DOHH2 (cell line): Measurements from ENCODE around the gene ANTXR2.

Source experiments
- EZH2phosphoT487 ChIP-seq: fragments of 200-600 bp; sonication (generic); IDR thresholded peaks from 2 replicates; pipeline ENCODE4 v1.6.1; 2017; ENCODE audit warnings: borderline replicate concordance, mild to moderate bottlenecking, antibody characterized with exemption, low read length, moderate library complexity, mixed read lengths
- TF ChIP-seq, protein P1 (sequence below): fragments of 200-600 bp; sonication (generic); IDR thresholded peaks from one replicate; pipeline ENCODE4 v1.5.1; 2014; ENCODE audit warnings: antibody characterized with exemption, mild to moderate bottlenecking, low read depth, low read length; ENCODE audit not compliant: poor library complexity, severe bottlenecking

DNA sequence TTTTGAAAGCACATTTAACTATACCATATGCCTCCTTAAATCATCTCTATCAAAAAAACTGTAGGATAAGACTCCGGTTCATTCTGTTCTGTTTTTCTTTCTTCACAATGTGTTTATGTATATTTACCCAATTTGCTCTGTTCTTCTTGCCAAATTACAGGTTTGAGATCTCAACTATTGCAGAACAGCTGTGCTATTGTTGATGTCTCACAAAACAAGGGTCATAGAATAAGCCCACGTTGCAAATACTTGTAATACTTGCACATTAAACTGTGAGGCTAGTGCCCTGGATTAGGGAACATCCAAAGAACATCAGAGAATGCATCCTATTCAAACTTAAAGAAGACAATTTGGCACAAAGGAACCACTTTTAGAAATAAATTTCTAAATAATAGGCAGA is 45.4 kb downstream of the ANTXR2 start:
- TF ChIP-seq, protein P1, sequence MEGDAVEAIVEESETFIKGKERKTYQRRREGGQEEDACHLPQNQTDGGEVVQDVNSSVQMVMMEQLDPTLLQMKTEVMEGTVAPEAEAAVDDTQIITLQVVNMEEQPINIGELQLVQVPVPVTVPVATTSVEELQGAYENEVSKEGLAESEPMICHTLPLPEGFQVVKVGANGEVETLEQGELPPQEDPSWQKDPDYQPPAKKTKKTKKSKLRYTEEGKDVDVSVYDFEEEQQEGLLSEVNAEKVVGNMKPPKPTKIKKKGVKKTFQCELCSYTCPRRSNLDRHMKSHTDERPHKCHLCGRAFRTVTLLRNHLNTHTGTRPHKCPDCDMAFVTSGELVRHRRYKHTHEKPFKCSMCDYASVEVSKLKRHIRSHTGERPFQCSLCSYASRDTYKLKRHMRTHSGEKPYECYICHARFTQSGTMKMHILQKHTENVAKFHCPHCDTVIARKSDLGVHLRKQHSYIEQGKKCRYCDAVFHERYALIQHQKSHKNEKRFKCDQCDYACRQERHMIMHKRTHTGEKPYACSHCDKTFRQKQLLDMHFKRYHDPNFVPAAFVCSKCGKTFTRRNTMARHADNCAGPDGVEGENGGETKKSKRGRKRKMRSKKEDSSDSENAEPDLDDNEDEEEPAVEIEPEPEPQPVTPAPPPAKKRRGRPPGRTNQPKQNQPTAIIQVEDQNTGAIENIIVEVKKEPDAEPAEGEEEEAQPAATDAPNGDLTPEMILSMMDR = no peak
- TF ChIP-seq EZH2phosphoT487 = no peak
